NK-92 (cell line): Measurements from ENCODE around the gene CDC42EP5.
"Not testable (repeated sequence)": the region's sequence is repeated elsewhere in the genome, so short reads cannot be mapped to it uniquely, and the experiment has no call there.

Source experiments
- DNase-seq: peaks from one replicate; lab custom pipeline; 2025; ENCODE audit not compliant: unreplicated experiment; lab: John Stamatoyannopoulos, UW

Gene CDC42EP5, protein sequence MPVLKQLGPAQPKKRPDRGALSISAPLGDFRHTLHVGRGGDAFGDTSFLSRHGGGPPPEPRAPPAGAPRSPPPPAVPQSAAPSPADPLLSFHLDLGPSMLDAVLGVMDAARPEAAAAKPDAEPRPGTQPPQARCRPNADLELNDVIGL

DNA sequence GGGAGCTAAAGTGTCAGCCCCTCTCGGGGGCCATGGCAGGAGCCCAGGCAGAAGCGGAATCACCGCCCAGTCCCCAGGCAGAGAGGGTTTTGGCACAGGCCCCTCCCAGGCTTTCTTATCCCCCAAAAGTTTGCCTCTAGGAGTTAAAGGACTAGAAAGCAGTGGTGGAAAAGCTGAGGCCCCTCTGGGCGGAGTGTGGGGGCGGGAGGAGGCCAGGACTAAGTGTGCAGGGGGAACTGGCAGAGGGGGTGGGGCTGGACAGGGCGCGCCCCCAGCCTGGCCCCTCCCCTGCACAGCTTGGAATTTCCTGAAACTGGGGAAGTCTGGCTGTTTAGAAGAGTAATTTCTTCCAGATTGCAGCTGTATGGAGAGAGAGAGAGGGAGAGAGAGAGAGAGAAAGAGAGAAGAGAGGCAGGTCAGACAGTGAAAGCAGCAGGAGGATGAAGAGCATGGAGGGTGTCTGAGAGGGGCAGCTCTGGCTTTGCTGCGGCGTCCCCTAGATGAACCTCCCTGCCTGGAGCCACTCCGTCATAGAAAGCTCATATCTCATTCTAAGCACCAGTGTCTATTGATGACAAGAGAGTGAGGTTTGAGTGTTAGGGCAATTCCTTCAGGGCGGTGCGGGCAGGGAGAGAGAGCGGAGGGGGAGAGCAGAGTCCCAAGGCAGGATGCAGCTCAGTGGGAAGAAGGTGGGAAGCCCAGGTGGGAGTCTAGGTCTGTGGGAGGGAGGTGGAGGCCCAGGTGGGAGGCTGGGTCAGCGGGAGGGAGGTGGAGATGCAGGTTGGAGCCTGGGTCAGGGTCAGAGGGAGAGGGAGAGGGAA lies at the start of gene CDC42EP5:
Gene CDC42EP5, minus strand, starts transcription at position 226 of the 821 bp plus-strand sequence. CDS start 7,749 bp downstream, outside the sequence.
- no peak for DNase-seq

DNA sequence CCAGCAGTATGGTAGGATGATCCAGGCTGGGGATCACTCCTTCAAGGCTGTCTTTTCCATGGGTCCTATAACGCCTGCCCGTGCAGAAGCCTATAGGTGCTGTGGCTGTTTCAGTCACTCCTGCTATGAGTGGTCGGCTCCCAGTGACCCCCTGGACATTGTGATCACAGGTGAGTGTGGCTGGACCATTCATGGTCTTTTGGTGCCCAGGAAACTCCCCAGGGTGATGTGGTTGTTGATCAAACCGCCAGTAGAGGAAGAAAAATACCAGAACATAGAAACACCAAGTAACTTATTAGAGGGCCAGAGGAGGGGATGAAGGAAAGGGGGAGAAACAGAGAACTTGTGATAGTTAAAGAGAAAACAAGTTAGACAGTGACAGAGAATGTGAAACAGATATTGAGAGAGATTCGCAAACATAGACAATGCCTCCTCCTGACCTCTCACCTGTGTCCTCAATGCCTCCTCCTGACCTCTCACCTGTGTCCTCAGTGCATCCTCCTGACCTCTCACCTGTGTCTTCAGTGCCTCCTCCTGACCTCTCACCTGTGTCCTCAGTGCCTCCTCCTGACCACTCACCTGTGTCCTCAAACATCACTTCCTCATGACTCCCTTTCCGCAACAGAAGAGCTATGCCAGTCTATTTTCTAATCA lies 48.9 kb upstream of the CDC42EP5 start:
- DNase-seq: no peak

DNA sequence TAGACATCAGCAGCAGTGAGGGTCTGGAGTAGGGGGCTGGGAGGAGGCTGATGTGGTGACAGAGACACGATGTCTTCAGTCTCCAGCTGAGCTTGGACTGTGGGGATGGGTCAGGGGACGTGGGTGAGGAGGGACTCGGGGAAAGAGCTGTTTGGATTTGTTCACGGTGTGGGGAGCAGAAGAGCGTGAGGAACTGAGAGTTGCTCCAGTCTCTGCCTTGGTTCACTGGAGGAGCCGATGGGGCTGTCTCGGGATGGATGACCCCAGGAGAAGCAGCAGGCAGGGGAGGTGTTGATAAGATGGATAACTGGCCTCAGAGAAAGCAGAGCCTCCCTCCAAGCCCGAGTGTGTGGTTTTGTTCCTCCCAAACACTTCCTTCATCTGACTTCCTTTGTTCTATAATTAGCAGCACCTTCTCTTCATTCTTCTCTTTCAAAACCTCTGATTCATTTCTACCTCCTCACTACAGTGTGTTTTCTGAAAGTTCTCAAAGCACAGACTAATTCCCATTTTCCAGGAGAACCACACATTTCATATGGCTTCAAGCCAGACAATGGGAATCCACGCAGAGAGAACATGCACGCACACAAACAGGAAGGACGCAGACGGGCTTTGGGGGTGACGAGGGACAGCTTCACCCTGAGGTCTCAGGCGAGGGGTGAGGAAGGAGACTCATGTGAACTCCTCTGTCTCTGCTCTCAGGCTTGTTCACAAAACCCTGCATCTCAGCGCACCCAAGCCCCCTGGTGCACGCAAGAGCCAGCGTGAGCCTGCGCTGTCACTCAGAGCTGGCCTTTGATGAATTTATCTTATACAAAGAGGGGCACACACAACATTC lies 48.1 kb upstream of the CDC42EP5 start:
- DNase-seq: no peak

DNA sequence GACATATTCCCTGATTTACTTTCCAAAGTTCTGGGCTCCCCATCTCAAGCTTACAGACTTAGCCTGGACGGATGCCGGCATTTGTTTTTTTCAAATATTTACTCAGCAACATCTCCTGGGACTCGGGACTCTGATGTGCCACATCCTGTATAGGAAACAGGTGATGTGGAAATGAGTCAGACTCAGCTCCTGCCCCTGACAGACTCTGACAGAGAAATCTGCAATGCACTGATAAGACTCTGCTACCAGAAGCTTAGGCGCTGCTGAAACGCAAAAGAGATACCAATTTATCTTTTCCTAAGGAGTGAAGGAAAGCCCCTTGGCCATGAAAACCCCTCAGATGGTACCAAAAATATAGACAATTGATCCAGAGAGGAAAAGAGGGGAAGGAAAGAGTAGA lies 45.7 kb upstream of the CDC42EP5 start:
- no peak for DNase-seq

DNA sequence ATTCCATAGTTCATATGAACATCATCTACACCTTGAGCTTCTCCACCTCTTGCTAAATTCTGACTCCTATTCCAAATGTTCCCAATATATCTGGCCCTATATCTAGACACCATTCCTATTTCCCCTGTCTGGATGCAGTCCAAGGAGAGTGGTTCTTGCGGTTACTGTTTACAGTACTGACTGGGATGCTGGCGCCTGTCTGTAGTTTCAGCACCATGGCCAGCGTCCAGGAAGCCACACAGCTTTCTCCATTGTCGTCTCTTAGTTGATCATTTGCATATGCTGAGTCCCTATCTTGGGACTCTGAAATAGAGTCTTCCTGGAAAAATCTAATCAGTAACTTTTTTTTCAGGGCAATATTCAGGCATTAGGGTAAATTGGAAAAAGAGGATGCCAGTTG lies 44.4 kb upstream of the CDC42EP5 start:
- DNase-seq: no peak

DNA sequence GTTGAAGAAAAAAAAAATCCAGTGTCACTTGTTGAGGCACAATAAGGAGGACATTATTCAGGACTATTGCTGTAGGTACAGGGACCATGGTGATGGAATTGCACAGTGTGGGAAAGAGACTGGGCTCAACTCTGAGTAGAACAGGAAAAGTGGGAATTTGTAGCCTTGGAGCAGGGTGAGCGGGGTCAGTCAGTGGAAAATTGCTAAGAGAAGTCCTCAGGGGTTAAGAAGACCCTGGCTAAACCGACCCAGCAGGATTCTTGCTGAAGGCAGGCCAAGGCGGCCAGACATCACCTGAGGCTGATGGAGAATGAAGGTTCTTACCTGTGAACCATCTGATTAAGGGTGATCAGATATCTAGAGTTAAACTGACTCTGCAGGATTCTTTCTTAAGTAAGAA lies 42.1 kb upstream of the CDC42EP5 start:
- DNase-seq: no peak

DNA sequence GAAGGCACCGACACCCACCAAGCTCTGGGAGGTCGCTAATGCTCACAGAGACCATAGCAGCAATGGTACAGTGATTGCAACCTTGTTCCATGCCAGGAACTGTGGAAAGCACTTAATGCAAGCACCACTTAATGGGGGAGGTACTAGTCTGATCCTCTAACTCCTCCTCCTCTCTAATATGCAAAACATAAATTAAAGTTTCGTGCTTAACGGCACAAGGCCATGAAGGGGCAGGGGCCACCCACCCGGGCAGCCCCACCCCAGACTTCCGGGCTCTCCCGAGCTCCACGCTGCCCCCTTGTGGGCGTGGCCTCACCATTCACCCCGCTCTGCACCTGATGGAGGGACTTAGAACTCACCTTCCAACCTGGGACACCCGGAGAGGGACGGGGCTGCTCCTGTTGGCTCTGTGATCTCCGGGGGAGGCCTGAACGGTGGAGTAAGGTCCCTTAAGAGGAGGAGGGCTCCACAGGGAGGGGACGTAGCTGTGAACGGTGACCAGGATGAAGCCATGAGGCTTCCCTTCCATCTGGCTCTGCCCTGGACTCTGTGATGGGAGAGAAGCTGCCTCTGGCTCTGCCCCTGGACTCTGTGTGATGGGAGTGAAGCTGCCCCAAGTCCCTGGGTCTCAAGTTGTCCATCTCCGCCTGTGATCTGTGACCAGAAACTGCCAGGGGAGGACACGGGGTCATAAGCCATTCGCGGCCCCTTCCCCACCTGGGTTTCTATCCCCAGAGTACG lies 36.3 kb upstream of the CDC42EP5 start:
- not testable (repeated sequence) for DNase-seq

DNA sequence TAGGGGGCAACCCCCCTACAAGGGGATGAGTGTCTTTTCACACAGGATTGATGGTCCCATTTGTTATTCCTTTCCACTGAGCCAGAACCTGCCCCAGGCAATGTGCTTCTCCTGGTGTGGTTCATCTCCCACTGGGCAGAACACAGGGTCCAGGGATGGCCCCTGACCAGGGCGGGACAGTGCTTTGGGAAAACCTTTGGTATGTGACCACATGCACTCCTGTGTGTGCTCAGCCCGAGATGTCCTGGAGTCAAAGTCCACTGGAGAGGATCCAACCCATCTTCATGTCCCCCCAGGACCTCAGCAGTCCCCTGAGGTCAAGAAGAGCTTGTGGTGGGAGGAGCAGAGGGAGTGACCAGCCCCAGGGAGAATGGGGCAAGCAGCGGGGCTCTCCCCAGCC lies 35.4 kb upstream of the CDC42EP5 start:
- not testable (repeated sequence) for DNase-seq

DNA sequence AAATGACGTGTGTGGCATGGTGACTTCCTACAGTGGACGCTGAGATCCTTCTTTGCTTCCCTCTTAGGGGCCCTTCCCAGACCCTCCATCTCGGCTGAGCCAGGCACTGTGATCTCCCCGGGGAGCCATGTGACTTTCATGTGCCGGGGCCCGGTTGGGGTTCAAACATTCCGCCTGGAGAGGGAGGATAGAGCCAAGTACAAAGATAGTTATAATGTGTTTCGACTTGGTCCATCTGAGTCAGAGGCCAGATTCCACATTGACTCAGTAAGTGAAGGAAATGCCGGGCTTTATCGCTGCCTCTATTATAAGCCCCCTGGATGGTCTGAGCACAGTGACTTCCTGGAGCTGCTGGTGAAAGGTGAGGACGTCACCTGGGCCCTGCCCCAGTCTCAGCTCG lies 34.7 kb upstream of the CDC42EP5 start:
- no peak for DNase-seq

DNA sequence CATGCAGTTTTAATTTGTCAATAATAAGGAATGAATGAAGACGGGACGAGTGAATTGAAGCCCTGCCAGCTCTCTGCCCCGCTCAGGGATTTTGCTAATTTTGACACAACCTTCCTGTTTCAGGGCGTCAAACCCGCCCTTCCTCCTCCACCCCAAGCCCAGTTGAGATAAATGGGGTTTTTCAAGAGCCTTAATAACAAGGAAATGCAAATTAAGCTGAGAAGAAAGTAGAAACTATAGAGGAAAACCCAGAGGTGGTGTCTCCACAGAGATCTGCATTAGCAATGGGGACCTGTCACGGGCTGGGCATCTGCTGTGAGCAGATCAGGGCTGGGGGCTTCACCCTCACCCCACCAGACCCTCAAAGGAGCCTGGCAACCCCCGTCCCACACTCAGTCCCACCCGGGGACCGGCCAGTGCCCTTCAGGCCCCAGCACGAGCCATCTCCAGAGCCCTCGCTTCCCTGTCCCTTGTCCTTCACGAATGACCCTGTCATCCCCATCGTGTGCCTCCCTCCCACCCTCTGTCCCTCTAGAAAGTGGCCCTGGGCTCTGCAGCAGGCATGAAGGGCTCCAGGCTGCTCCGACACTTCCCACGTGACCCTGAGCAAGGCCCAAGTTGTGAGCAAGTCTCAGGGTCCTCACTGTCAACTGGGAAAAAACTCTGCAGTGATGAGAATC lies 34.1 kb upstream of the CDC42EP5 start:
- not testable (repeated sequence) for DNase-seq

DNA sequence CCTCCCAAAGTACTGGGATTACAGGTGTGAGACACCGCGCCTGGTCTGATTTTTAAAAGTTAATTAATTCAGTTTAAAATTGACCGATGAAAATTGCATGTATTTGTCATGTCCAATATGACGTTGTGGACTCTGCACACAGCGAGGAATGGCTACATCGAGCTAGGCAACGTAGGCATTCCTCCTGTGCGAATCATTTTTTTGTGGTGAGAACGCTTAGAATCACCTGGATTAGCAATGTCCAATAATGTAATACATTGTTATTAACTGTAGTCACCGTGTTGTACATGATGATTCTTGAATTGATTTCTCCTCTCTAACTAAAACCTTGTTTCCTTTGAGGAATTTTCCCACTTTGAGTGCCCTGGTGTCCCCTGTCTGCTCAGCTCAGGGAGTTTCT lies 33.0 kb upstream of the CDC42EP5 start:
- DNase-seq: no peak

DNA sequence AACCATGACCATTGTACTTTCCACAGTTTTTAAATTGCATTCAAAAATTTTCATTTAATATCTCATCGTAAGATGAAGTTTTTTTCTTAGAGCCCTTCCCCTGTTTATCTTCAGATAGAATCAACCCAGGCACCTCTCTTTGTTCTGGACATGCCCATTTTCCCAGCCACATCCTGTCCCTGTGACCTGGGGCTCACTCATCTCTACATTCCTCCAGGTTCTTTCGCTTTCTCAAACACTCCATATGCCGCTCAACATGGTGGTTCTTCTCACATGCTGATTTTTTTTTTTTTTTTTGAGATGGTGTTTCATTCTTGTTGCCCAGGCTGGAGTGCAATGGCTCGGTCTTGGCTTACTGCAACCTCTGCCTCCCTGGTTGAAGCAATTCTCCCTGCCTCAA lies 32.4 kb upstream of the CDC42EP5 start:
- not testable (repeated sequence) for DNase-seq

DNA sequence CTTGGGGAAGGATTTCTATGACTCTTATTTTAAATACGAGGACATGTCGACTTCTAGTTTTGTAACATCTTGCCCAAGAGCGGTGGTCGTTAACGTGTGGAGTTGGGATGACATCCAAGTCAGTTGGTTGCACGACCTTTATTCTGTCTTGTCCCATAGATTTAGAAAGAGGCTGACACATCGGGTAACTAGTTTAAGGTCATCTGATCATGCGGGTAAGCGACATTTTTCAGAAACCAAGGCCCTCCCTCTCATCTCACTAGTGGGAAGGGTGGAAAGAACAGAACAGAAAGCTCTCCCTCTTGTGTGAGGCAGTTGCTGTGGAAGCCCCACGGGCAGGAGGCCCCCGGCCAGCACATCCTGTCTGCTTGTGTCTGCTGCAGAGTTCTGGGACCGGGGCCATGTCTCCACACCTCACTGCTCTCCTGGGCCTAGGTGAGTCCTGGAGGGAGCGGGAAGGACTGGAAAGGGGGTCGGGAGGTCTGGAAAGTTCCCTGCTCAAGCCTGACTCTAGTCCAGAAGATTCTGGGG lies 29.5 kb upstream of the CDC42EP5 start, which contains the start of gene LAIR2:
Gene LAIR2, plus strand, starts transcription at position 314 of the 531 bp plus-strand sequence. Its CDS starts 88 bp downstream, at position 402.
- DNase-seq: no peak

DNA sequence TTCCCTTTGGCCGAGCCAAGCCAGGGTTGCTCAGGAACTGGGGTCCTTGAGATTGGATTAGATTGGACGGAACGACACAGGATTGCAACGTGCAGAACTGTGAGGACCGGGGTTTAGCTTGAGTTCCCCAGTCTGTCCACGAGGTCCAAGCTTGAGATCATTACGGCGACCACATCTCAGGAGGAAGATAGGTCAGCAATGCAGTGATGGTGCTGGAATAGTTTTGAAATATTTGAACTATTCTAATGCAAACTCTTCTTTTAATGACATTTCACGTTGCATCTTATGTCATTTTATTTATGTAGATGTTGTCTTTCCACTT lies 25.3 kb upstream of the CDC42EP5 start:
- not testable (repeated sequence) for DNase-seq

DNA sequence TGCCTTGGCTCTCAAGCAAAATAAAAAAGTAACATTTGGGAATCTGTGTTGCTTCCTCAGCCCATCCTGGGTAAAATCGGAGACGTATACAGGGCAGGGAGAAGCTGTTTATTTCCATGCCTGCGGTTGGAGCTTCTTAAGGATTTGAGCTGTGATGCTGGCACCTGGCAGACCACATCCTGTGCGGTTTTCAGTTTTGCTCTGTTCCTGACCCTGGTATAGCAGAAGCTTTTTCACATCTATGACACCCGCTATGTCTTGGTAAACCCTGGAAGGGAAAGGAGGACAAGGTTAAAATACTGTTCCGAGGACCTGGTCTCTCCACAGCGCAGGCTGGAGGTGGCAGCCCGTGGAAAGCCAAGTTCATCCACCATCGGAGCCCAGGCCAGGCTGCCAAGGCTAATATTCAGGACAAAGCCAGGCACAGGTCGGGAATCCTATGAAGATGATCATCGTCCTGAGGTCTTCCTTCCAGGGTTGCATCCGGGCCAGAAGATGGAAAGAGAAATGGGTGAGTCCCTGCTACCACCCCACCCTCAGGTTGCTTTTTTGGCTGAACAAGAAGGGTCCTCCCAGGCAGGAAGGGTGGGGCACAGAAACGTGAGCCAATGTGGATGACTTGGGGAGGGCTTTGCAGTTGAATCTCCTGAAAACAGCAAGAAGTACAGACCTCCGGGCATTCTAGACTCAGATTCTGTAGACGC lies 24.8 kb upstream of the CDC42EP5 start:
- DNase-seq: not testable (repeated sequence)

DNA sequence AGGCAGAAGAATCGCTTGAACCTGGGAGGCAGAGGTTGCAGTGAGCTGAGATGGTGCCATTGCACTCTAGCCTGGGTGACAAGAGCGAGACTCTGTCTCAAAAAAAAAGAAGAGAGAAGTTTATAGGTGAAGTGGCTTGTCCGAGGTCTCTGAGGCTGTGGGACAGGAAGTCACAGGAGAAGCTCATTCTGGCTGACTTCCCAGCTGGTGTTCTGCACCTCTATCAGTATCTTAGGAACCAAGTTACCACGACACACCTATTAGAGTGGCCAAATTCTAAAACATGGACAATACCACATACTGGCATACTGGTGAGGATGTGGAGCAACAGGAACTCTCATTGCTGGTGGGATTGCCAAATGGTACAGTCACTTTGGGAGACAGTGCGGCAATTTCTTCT lies 22.2 kb upstream of the CDC42EP5 start:
- DNase-seq: not testable (repeated sequence)

DNA sequence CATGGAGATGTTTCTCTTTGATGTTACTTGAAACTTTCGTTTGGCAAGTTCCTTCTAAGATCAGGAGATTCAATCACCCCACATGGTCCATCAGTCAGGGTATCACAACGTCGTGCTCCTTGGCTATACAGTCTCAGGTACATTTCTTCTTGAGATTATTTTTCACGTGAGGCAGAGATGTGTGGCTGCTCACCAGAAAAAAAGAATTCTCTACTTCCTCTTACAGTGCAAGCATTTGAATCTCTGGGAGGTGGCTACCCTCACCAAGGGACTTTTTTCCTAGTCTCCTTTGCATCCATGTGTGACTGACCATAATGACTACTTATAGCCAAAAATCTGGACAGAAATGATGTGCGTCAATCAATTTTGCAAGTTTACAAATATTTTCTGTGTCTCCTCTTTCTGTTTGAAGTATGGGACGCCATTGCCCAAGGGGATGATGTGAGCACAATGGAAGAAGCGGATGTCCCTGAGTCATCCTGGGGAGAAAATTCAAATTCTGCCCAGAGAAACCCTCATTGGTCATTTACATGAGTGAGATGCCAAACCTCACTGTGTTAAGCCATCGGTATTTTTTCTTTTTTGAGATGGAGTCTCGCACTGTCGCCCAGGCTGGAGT lies 21.0 kb upstream of the CDC42EP5 start:
- DNase-seq: no peak

DNA sequence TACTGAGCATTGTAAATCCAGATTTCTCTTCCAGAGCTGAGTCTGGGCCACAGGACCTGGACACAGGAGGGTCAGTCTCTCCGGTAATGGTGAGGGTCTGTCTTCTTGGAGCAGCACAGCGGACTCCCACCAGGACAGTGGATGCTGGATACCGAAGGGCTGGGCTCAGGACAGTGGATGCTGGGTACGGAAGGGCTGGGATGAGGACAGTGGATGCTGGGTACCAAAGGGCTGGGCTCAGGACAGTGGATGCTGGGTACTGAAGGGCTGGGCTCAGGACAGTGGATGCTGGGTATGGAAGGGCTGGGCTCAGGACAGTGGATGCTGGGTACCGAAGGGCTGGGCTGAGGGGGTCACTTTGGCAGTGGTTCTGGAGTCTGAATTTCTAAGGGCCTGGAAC lies 20.0 kb upstream of the CDC42EP5 start:
- not testable (repeated sequence) for DNase-seq

DNA sequence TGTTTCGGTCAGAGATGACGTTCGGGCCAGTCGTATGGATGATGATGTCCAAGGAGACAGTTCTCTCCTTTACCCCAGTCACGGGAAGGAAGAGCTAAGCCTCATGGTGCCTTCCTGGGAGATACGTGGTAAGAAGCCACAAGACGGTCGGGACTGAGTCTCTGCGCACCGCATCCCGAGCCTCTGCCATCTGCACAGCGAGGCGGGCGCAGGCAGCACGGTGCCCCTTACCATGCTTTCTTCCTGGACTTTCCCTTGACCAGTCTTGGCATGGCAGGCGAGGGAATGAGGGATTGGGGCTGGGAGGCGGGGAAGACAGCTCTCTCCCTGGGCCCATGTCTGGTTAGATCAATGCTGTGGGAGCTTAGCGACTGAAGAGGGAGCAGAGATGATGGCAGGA lies 19.5 kb upstream of the CDC42EP5 start:
- DNase-seq: no peak
